ENCODE results near the gene CNMD.

Gene CNMD

DNA sequence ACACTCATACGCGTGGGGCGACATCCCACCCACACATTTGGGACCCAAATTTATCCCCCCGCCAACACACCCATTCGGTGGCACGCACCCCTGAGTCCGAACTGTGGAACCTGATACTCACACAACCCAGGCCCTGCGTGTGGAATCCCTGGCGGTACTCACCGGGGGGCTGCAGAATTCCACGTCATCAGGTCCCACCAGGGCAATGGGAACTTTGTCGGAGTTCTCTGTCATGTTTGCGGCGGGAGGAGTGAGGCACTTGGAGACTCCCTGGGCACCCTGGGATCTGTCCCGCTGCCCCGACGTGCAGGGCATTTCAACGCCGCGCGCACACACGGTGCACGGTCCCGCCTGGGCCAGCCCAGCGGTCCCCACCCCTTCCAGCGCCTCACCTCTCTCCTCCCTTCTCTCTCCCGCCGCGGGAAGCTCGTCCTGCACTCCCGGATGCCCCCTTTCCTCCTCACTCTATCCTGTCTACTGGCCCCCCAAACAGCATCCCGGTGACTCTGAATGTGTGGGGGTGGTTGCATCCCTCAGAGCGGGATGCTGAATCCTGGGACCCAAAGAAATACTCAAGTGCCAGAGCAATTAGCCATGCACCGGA, at the start of gene CNMD:
TSS of gene CNMD (minus strand) at position 353 of the 604 bp plus-strand sequence. CDS start at position 234, 119 bp downstream.
- DNase-seq, result no peak

DNA sequence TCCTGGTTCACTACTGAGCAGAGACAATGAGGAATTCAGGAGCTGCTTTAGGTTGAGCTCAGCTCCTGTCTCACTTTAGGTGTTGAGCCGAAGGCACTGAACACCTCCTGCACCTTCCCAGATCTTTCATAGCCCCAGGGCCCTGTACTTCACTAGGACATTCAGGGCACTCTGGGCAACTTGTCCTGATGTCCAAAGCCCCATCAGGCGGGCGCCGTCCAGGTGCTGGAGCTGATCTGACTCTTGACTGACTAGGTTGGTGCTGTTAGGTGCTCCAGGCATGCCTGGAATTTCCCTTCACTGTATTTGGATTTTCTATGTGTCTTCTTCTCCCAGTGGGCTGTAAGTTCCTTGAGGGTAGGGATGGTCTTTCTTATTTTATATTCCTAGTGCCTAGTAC, 48.4 kb upstream of the CNMD start:
- no peak for DNase-seq

DNA sequence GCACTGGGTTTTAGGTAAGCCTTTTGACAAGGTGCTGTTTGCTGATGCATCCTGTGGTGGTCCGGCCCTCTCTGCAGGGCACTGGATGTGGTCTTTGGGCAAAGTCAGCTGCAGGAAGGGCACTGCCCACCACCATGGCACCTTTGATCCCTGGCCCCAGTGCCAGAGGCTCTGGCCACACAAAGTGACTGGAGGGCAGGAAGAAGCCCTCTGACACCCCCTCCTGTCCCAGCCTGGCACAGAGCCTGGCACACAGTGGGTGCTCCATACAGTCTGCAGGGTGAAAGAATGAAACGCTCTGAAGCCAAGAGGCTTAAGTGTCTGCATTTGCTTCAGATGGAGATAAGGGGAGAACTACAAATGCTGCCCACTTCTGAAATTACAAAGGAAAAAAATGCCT, 47.6 kb upstream of the CNMD start:
- no peak for DNase-seq

DNA sequence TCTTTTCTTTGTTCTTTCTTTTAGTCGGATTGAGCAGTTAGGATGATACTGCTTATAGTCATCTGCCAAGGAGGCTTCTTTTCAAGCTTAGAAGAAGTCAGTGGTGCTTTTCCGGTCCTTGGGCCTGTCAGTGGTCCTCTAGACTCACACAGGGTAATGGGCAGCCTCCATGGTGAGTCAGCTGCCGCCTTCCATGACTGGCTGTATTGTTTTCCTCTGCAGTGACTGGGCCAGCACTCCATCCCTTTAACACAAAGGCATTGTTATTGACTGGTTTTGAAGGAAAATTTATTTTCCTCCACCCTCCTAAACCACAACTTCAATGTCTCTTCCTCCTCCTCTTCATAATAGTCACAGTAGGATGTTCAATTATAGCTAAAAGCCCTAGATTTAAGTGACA, 47.1 kb upstream of the CNMD start:
- DNase-seq, result no peak

DNA sequence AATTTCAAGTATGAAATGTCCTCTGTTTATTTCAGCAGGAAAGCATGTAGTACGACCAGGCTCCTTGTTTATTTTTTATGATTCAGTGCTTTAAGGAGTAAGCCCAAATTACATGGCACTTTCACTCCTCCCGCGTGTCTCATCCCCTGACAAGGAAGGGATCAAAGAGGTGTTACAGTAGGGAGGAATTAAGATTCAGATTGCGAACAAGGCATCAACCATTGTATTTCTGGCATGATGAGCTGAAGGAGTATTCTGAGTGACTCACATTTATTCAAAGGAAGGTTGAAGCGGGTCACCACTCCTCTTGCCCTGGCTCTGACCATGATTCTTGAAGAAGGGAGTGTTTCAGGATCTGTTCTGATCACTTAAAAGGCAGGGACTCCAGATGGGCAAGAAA, 46.1 kb upstream of the CNMD start:
- DNase-seq, result no peak

DNA sequence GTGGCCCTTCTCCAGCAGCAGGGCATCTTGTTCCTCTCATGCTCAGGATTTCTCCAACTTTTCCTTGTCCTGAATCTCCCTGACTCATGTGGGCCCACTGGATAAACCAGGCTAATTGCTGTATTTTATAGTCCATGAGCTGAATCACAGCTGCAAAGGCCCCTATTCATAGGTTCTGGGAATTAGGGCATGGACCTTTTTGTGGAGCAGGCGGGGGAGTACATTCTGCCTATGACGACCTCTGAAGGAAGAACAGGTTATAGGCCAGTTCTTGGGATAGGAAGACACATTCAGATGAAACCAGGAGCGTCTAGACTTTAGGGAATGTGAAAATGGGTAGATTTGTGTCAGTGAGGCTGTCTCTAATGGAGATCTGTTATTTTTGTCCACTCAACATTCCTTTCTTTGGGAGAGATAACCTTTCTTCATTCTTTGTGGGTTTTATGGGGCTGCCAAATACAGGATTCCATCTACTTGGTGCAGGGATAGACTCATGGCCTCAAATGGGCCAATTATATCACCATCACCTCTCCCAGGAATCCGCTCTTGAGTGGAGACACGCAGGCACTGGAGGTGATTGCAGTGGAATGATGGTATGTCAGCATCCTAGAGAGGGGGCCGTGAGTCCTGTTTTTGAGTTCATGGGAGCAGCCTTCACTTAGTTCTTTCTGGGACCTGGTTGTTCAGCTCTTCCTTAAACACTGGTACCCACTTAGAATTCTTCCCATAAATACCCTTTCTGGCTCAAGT, 45.1 kb upstream of the CNMD start:
- DNase-seq, result no peak

DNA sequence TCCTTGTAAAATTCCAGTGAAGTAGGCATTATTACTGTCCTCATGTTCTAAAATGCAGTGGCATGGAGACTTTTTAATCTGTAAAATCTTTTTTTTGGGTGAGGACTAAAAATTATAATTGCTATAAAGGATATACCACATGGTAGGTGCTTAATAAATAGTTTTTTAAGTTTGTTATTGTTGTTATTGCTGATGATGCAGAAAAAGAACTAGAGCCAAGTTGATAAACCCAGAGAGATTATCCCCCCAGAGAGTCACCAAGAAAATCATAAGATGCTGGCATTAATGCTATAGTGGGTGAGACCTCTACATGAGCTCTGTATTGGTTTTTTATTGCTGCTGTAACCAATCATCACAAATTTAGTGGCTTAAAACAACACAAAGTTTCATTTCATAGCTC, 44.3 kb upstream of the CNMD start:
- DNase-seq, result no peak

DNA sequence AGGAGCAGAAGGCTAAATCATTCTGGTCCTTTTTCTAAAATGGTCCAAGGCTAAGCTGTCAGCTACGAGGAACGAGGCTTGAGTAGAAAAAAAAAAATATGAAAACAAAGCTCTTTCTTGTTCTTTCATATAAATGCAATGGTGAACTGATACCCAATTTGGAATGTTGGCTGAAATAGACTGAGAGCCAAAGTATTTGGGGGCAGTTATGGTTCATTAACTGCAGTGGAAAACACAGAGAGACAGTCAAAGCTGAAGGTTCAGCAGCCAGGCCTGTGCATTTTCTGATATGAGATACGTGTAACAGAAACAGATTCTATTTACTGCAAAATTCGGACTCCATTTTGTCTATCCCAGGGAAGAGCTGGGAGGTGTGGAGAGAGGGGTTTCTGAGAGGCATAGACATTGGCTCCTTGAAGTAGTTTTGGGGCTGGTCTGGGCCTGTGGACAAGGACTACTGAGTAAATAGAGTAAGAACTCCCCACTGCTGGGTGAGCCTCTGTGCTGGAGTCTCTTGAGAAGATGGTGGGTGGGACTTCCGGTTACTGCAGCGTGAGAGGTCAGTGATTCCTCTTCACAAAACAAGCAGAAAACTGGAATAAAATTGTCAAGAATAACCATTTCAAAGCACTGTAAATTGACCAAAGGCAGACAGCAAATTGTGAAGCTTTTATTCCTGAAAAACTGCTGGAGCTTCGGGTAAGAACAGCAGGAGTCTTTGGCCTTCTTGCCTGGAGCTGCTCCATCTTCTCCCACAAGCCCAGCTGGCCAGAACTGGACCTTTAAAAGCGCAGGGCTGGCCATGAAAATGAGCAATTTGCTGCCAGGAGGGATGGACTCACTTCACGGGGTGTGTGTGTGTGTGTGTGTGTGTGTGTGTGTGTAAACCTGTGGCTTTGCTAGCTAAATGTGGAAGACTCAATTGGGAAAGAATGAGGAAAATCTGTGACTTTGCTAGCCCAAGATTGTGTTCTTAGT, 43.1 kb upstream of the CNMD start:
- DNase-seq, result no peak

DNA sequence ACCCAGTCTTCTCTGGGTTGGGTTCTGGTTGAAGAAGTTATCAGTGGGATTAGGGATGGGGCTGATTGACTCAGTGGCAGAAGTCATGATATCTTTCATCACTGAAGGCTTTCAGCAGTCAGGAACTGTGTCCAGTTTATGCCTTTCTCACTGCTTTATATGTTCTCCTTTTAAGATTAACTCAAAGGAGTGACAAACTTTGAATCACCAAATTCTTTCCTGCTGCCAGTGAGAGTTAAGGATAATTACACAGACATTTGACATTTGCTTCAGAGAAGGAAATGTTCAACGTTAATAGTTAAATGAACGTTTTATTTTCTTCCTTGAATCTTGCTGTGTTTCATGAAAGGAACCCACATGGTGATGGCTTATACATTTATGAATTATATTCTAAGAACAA, 41.0 kb upstream of the CNMD start:
- no peak for DNase-seq

DNA sequence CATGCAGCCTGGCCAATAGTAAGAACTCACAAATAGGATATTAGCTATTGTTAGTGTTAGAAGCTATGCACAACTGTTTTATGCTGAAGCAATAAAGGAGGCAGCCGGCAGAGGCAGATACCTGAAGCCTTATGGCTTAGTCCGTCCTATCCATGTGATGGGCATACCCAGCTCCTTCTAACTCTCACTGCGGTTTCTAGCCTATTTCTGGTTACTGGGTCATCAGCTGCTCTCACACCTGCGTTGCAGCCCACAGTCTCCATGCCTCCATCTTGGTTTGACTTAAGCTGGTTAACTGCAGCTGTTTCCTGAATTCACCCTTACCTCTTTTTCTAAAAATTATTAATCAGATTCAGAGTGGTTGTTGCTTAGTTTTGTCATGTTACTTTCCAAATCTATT, 40.5 kb upstream of the CNMD start:
- DNase-seq, result no peak

DNA sequence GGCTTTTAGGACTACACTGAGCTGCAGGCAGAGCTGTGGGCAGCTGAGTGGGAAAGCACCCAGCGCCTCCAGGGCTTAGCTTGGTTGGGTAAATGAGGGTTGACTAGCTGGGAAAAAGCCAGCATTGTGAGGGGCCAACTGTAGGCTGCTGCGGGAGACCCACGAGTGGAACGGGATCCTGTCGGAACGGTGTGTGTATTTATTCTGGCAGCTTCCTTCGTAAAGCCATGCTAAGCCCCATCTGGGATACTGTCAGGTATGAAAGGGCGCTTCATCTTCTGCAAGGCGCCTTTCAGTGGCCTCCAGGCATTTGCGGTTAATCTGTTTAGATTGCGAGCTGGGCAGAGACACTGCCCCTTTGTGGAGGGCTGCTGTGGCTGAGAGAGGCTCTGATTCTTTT, 39.5 kb upstream of the CNMD start:
- no peak for DNase-seq

DNA sequence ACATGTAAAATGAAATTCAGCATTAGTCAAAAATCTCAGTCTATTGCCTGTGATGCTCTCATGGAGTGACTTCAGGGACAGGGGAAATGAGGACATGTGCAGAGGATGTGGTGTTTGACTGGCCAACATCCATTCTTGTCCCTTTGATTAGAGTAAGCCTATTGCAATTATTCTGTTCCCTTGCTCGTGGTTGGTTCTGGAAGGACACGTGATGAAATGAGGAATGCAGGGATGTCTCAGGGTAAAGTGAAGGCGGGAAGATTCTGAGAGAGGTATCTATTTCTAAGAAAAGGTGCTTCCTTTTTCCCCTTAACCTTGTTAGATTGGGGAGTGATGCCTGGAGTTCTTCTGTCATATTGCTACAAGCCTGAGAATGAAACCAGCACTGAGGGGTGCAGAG, 37.1 kb upstream of the CNMD start:
- DNase-seq, result no peak

DNA sequence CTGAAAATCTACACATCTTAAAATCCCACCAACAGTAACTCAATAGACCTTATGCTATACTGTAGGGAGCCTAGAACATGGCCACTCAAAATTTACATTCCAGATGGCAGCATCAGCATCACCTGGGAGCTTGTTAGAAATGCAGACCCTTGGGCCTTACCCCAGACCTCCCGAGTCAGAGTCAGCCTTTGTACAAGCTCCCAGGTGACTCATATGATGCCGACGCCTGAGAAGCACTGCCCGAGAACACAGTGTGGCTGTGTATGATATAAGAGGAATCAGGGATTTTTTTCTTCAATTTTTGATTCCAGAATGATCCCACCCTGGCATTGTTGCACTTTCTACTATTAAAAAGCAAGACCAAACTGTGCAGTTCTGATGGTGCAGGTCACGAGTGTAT, 35.9 kb upstream of the CNMD start:
- no peak for DNase-seq

DNA sequence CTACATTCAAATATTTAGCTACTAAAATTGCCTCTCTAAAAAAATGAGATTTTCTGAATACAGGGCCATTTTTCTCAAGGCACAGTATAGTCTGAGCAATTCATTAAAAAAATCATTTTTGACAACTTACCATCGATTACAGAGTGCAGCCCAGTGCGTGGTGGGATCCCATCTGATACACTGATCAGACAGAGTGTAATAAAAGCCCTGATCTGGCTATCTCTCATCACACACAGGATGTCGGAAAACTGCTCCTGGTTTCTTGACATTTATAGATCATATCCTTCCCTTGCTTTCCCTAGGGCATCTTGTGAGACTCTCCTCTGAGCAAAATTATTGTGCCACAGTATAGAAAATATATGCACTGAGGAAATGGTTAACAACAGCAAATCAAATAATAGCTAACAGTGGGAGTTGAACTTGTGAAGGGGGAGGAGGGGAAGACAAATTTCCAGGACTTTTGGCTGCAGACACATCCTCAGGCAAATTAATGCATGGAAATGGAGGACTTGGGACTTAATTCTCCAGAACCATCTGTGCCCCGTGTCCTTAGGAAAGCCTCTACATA, 28.4 kb upstream of the CNMD start:
- DNase-seq, result no peak

DNA sequence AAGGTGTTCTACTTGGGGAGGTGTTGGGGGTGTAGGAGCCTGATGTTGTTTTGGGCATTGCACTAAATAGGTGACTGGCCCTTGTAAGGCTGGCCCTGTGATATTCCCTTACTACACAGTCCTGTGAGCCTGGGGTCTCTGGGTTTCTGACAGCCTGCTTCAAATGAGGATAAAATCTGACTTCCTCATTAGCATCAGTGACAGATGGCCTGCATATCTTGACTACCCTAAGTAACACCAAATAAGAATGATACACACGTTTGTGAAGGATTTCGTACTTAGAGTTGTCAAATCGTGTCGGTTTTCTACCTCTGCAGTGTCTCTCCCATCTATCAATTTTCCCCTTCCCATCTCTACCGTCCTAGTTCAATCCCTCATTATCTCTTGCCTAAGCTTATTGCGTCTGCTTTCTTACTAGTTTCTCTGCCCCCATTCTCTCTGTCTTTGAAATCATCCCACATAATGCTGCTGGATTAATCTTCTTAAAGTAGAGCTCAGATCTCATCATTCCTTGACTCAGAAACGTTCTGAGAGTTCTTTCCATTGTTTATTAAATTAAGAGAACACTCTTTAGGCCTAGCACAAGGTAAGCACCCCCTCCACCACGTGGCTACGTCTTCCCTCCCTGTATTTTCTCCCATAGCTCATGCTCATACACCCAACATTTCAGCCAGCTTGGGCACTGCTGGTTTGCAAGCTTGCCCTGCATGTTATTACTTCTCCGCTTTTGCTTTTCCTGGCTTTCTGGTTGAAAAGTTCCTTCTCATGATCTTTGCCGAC, 26.2 kb upstream of the CNMD start:
- DNase-seq, result no peak

DNA sequence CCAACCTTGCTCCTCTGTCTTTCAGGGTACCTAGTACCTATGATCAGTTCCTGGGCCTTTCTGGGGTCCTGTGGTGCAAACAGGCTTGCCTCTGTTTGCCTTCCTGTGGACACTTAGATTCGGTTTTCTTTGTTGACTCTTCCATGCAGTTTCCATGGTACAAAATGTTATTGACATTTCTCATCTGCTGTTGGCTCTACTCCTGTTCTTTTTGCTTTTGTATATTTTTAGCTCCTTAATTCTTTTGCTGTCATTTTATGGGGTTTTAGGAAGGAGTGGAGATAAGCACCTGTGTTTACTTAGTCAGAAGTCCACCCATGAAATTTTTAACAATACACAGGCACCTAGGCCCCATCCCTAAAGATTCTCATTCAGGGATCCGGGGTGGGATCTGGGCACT, 20.5 kb upstream of the CNMD start:
- no peak for DNase-seq

DNA sequence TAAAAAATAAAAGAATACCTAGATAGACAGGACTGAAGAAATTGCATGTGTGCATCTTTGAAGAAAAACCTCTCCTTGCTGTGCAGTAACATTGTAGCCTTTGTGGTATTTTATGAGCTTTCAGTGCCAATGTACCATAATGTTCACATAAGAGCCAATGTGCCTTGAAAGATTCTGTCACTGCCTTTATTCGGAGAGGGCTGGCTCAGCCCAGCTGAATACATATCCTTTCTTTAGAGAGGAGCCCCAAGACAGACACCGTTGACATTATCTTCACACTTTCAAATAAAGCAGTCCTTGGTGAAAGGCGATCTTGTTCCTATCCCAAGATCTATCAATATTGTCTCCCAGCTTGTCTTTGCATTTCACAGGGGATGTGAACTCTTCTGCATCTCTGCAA, 18.5 kb upstream of the CNMD start:
- DNase-seq, result no peak

DNA sequence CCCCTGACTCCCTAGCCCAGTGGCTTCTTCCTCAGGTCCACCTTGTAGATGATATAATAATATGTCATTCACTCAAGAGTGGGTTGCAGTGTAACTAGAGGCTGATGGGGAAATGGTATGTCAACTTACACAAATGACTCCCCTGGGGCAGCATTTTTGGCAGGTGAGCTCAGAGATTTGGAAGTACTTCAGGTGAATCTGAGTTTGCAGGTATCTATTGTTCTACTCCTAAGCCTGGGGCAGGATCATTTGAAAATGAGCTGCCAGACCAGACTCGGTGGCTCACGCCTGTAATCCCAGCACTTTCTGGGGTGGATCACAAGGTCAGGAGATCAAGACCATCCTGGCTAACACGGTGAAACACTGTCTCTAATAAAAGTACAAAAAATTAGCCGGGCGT, 11.6 kb upstream of the CNMD start:
- DNase-seq, result no peak

DNA sequence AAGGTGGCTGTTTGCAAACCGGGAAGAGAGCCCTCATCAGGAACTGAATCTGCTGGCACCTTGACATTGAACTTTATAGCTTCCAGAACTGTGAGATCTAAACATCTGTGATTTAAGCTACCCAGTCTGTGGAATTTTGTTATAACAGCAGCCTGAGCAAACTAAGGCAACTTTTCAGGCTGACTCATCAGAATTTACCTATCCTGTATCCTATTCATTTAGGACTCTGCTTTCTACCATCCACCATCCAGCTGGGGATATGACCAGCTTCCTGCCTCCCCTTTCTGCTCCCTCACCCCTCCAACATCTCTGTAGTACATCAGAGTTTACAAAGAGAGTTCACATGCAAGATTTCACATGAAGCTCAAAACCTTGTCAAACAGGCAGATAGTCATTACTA, 11.1 kb upstream of the CNMD start:
- no peak for DNase-seq

DNA sequence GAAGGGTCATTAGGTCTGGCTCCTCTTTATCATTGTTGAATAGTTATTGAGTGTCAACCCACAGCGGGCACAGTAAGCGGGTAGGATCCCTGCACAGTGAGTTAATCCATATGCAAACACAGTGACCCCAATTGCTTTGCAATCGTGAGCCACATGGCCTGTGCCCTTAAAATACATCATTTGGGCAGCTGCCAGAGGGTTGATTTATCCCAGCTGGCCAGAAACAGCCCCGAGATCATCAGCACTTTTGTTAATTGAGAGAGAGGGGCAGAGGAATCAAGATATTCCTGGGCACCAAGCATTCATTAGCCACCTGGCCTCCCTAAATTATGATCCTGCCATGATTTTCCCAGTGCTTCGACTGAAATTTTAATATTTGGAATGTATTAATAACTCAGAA, 9.8 kb upstream of the CNMD start:
- DNase-seq, result no peak

DNA sequence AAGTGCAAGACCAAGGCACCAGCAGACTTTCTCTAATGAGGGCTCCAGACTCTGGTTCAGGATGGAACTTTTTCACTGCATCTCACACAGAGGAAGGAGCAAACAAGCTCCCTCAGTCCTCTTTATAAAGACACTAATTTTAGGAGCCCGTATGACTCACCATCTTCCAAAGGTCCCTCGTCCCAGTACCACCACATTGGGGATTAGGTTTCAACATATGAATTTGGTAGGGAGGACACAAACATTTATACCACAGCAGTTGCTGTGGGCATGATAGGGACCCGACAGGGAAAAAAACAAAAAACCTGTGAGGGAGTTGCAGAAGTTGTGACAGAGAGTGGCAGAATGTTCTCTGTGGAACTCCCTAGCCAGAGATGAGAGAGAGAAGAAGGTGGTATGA, 6.5 kb upstream of the CNMD start:
- no peak for DNase-seq

DNA sequence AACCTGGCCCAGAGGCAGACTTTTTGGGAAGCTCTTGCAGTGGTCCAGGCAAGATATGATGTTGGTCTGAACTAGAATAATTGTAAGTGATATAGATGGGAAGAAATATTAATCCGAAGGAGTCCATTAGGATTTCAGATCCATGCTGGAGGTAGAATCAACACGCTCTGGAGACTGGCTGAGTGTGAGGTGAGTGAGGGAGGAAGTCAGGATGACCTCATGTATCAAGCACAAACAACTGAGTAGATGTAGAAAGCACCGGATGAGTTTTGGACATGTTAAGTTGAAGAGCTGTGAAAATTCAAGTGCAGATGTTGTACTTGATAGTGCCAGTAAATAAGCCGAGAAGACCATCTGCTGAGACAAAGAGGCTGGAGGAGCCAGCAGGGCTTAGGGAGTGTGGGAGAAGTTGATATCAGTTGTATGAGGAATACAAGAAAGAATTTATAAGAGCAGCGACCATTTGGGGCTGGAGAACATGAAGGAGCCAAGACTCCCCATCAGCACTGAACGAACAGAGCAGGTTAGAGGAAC, 5.3 kb upstream of the CNMD start:
- DNase-seq, result no peak
